Body of pancreas (tissue), 4 donors: ENCODE measurements around the gene AKAP7.

ENCODE experiments used
- POLR2A ChIP-seq, 3 donors: fragments of 450-650 bp; IDR thresholded peaks; one replicate each; pipeline ENCODE4 v1.6.1; 2016; ENCODE audit warnings: antibody characterized with exemption in 3 of 3, mild to moderate bottlenecking in 2 of 3
- TF ChIP-seq, protein P1 (sequence below), 7 experiments: fragments of 450-650 bp in 4 of 7; fragments of 200-600 bp in 3 of 7; sonication (generic) in 3 of 7; IDR thresholded peaks; one replicate each; pipeline ENCODE4 v1.5.1; 2016 to 2019; ENCODE audit warnings: antibody characterized with exemption in 7 of 7

DNA sequence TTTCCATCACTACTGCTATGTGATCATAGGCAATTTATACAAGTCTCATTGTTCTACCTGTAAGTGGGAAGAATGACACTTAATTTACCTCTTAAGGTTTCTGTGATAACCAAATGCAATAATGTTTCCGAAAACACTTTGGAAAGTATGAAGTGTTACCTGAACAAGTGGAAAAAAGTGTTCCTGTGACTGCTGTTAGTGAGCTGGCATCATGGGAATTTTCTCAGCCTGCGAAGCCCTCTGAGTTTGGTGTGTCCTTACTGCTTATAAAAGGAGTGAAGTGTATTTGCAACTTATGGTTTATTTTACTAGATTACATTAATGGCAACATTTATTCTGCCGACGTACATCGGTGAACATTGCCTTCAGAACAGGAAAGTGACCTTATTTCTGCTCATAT, 133.0 kb downstream of the AKAP7 start:
- no peak for TF ChIP-seq POLR2A (IDR thresholded peaks at IDR 0.05)
- TF ChIP-seq, protein P1, sequence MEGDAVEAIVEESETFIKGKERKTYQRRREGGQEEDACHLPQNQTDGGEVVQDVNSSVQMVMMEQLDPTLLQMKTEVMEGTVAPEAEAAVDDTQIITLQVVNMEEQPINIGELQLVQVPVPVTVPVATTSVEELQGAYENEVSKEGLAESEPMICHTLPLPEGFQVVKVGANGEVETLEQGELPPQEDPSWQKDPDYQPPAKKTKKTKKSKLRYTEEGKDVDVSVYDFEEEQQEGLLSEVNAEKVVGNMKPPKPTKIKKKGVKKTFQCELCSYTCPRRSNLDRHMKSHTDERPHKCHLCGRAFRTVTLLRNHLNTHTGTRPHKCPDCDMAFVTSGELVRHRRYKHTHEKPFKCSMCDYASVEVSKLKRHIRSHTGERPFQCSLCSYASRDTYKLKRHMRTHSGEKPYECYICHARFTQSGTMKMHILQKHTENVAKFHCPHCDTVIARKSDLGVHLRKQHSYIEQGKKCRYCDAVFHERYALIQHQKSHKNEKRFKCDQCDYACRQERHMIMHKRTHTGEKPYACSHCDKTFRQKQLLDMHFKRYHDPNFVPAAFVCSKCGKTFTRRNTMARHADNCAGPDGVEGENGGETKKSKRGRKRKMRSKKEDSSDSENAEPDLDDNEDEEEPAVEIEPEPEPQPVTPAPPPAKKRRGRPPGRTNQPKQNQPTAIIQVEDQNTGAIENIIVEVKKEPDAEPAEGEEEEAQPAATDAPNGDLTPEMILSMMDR (IDR thresholded peaks at IDR 0.05): no peak
